Hindlimb muscle (tissue), 1 donor: ENCODE results near the gene PTPA. TPM values are rescaled to one million over a fixed set of nuclear protein-coding genes. Genes with fewer than 3 reads are reported as not detected.

Source experiments
- DNase-seq: peaks from one replicate; pipeline ENCODE4 v3.0.0-alpha.2; 2013
- polyA plus RNA-seq: library from polyadenylated mRNA; unstranded; fragments of 120-200 nt; gene quantifications from one replicate; pipeline ENCODE4 v1.2.1, GENCODE V29; 2013; ENCODE audit not compliant: insufficient read length

Gene PTPA
- polyA plus RNA-seq, 1 donor: 141 TPM

GRCh38 chr9:129084087-129084486 lies 27.1 kb upstream of the PTPA start:
- DNase-seq: no peak

- DNase-seq: no peak
These were observed 22.0 kb upstream of the PTPA start for GRCh38 chr9:129089246-129089645.

DNA sequence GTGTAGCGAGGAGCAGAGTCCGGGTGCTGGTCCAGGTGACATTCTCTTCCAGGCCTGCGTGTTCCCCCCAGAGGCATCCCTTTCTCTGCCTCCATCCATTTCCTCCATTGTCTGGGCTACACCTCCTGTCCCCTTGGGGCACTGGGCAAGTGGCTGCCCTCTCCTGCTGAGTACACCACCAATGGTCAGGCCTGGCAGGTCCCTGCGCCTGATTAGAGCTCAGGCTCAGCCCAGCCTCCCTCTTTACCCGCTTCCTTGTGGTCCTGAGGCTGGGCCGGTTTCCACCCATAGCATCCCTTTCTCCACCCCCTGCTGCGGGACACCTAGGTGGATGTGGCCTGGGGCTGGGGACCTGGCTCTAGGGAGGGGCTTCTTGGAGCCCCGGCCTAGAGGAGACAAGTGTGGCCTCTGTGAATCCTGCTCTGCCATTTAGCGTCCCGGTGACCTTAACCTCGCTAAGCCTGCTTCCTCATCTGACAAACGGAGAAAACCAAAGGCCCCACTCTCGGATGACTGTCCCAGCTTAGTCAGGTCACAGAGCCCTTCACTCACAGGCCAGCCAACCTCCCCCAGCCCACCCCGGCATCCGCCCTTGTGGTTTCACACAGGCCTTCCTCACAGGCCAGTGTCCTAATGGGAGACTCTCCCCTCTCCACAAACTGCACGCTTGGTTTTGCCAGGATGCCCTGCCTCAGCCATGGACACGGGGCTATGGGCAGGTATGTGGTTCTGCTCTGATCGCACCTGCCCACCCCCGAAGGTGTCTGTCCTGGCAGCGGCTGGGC lies 17.4 kb upstream of the PTPA start:
- DNase-seq: no peak

DNA sequence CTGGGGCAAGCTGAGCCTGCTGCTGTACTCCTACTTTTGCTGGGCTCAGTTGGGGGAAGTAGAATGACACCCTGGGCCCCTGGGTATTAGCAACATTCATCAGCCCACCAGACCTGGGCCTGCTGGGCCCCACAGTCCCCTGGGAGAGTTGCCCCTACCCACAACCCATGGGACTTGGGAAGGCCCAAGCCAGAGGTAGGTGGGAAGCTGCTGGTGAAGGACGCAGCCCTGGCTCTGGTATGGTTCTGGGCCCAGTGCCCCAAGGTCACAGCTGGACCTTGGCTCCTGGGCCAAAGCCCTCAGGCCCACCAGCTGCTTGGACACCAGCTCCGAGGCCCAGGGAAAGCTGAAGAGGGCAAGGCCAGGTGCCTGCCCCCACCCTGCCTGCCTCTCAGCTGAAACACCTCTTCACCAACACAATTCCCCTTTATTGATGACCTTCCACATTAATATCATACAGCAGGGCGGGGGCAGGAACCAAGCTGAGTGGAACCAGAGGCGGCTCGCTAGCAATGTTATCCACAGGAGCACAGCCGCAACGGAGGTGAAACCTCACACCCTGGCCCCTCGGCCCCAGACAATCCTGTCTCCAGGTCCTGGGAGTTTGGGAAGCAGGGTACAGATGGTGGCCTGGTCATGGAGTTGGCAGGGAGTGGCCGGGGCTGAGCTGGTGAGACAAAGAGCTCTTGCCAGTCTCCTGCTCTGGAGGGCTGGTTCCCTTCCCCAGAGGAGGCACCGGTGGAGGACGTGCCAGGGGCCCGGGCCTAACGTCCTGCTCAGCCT lies 16.6 kb upstream of the PTPA start:
- DNase-seq: no peak

- DNase-seq: no peak
These were observed 16.0 kb upstream of the PTPA start for GRCh38 chr9:129095170-129095667.

DNA sequence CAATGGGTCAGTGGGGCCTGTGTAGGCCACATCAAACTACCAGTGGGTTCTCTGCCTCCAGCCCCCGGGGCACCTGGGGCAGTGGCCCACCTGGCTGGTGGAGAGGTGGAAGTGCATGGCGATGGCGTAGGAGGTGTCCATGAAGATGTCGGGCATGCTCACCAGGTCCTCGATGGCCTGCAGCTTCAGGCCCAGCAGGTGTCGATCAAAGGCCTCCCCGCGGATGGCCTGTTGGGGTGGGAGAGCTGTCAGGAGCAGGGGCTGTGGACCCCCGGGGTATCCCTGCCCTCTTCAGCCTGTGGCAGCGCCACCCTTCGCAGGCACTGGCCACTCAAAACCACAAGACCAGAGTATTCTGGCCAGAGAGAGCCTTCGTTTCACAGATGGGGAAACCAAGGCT lies 15.3 kb upstream of the PTPA start:
- DNase-seq: no peak

DNA sequence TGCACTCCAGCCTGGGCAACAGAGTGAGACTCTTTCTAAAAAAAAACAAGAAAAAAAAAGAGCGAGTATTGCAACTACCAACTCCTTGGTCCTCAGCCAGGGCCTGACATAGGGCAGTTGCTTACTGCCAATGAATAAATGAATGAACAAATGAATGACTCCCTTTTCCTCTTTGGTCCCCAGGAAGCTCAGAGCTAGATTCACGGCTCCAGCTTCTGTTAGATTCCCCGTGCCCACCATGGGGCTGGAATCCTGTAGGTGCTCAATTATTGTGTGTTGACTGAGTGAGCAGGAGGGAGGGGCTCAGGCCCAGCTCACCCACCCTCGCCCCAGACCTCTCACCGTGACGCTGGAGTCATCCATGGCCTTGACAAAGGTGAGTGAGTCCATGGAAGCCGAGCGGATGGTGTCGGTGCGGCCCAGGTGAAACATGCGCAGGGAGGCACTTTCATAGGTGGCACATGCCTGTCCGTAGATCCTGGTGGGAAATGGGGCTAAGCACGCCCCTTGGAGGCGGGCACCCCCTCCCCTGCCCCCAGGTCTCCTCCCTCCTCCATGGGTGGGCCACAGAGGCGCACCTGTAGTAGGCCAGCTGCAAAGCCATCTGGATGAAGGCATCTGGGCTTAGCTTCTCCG lies 13.4 kb upstream of the PTPA start:
- no peak for DNase-seq

DNA sequence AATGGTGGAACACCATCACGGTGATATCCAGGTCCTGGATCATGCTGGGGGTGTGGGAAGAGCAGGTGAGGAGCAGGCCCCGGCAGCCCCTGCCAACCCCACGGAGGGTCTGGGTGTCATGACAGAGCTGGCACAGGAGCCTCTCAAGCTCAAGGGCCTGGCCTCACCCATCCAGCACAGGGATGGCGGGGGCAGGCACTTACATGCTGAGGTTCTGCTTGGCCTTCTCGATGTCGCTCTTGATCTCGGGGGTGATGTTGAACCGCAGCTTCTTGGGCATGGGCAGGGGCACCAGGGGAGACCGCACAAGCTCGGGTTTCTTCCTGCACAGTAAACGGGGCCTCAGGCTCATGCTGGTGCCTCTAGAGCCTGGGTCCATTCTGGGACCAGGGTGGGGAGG lies 12.9 kb upstream of the PTPA start:
- no peak for DNase-seq

DNA sequence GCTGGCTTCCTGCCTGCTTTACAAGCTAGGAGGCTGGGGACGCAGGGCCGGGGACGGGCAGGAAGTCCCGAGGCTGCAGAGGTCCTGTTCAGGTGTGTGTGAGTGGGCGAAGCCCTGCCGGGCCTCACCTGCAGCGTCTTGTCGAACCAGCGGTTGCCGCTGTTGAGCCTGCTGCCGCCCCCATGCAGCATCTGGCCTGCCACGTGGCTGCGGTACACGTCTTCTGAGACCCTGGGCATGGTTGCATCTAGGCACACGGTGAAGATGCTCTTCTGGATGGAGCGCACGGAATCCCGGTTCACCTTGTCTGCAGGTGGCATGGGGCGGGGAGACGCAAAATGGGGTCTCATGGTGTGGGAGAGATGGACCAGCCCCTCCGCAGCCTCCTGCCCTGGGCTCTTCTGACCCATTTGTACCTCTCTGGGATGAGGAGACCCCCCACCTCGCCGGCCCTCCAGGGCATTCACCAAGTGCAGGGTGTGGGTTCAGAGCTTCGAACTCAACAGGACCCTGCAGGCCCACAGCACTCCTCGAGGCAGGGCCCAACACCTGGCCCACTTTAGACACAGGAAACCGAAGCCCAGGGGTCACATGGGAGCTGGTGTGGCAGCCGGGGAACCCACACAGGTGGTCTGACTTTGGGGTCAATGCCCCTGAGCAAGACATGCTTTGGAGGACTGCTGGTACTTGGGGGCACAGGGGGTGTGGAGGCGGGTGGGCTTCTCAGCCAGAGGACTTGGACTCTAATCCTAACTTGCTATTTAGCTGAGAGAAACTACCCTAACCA lies 10.6 kb upstream of the PTPA start:
- no peak for DNase-seq

DNA sequence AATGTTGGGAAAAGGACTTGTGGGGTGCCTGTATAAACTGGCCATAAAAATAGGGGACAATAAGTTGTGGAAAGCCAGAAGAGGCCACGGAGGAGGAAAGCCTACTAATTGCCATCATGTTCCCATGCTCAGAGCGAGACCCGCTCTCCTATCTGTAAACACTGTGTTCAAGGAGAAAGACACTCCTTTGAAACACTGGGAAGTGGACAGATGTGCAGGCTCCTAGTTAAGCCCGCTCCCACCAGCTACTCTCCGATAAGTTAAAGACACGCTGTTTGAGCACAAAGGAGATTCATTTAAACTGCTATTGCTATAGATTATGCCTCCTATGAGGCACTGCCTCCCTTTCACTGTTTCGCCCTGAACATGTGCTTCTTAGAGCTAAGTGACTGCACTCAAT lies 9.9 kb upstream of the PTPA start:
- DNase-seq: no peak

DNA sequence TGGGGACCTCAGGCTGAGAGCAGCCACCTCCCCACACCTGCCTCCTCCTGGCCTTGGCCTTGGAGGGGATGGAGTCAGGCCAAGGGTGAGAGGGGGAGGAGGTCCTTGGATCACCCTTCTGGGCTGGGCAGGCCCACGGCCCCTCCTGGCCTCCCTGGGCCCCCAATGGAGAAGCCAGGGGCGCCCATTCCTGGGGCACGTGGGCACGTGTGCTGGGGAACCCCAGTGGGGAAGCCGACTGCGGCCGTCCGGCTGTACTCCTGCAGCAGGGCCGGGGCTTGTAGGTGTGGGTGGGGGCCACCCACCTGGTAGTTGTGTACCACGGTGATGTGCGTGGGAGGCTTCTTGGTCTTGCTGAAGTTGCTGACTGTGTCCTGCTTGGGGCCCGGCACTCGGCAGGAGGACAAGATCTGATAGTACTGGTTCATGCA lies 9.1 kb upstream of the PTPA start:
- DNase-seq: no peak

- no peak for DNase-seq
These were observed 8.2 kb upstream of the PTPA start for GRCh38 chr9:129102791-129103594.

- DNase-seq: no peak
These were observed 7.6 kb upstream of the PTPA start for GRCh38 chr9:129103595-129103965.

GRCh38 chr9:129104051-129104450 lies 7.2 kb upstream of the PTPA start:
- no peak for DNase-seq

DNA sequence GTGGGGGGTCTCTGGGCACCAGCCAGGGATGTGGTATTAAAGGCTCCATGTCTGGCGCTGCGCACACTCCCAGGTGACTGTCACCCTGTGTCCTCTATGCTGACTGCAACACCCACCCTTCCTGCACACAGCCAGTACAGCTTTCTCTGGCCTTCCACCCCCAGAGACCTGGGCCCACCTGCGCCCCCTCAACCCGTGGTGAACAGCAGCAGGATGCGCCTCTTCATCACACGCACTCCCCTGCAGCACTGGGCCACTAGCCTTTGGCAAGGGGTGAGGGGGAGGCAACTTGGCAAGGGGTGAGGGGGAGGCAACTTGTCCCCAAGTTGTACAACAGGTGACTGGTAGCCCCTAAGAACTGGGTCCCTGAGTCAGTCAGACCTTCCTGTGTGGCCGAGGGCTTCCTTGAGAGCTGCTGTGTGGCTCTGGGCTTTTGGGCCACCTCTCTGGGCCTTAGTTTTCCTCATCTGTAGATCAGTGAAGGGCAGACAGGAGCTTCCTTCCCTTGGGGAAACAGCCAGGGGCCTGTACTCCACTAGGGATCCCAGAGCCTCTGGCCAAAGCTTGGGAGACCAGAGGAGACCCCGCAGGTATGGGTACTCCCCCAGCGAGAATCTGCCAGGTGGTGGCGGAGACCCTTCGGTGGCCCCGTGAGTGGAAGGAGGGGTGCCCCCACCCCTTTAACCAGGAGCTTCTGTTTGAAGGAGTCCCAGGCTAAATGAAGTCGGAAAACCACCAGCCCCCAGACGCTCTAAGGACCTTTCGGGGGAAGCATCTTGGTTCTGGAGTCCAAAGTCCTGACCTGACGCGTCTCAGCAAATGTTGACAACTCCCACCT lies 5.1 kb upstream of the PTPA start:
- DNase-seq: no peak

DNA sequence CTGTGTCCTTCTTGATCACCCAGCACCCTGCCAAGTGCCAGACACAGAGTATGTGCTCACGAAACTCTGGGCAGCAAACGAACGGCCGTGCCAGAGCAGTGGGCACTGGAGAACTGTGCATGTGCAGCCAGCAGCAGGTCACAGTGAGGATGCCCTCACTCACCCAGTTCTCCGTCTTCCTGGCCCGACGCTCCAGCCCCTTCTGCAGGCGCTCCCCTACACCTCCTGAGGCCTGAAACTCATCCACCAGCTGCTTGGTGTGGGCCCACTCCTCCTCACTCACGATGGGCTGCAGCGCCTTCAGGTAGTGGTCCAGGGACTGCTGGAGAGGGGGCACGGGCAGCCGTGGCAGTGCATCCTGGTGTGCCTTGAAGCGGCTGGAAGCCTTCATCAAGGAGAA lies 3.6 kb upstream of the PTPA start:
- no peak for DNase-seq

DNA sequence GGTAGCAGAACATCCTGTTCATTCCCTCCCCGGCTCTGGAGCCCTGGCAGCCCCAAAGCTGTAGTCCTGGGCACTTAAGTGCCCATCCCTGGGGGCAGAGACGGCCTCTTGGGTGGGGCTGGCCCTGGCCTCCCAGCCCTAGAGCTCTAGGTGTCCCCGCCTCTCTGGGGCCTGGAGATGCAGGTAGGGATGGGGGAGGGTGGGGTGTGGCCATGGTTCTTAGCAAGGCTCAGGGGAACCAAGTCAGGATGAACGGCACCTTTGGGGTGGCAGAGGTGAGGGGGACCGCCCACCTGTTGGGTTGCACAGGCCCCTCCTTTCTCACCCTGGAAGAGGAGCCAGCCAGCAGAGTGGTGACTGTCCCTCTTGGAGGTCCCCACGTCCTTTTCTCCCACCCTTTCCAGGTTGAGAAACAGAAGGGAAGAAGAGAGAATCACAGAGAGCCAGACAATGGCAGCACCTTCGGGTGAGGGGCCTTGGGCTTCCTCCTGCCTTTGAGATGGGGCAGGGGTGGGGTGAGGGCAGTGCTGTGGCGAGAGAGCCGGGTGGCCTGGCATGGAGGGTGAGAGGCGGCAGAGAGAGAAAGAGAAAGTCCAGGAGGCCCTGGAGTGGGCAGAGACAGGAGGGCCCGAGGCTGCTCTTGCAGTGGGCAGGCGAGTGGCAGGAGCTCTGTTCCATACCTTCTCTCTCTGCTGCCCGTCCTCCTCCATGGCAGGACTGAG lies 3.0 kb upstream of the PTPA start:
- DNase-seq: no peak

- DNase-seq: no peak
These were observed 2.2 kb upstream of the PTPA start for GRCh38 chr9:129108805-129109536.

GRCh38 chr9:129109537-129109903 lies 1.7 kb upstream of the PTPA start:
- DNase-seq: no peak
